Measurements from ENCODE around the gene NEXN.

Gene NEXN

GRCh38 chr1:77990629-77991204 is 102.3 kb downstream of the NEXN start:
- TF ChIP-seq CTCF (IDR thresholded peaks at IDR 0.05; ENCODE audit: insufficient read depth, low read depth, low read length, missing control alignments) = no peak
- no peak overlapping the region for H3K4me3 ChIP-seq (ENCODE audit: low read length)
- no peak for DNase-seq (ENCODE audit: low read depth)

- no peak overlapping the region for H3K4me3 ChIP-seq (ENCODE audit: low read length)
- peak; percentile 81 for DNase-seq (ENCODE audit: low read depth)
- TF ChIP-seq CTCF (IDR thresholded peaks at IDR 0.05; ENCODE audit: insufficient read depth, low read depth, low read length, missing control alignments) = no peak
Observed at GRCh38 chr1:77991638-77992037, 103.2 kb downstream of the NEXN start.

Measured in epithelial cell of esophagus (primary cell).